ENCODE data around the gene SLC25A30. TPM values are rescaled to one million over a fixed set of nuclear protein-coding genes. Genes with fewer than 3 reads are reported as not detected.

SLC25A30 gene
- total RNA-seq, 1 donor from 2014 or later, result 13.4 TPM

GRCh38 chr13:45401314-45401713, 16.9 kb downstream of the SLC25A30 start:
- no peaks in the 10 kb centered on the region for H3K9me3 Mint-ChIP-seq (ENCODE audit: low read depth)
- H3K4me1 Mint-ChIP-seq (ENCODE audit: low read depth), result no peaks in the 10 kb centered on the region
- no peak overlapping the region for H3K27ac Mint-ChIP-seq (ENCODE audit: unreplicated experiment)
- no peaks in the 10 kb centered on the region for H3K27me3 Mint-ChIP-seq (ENCODE audit: low read depth)
- TF ChIP-seq CTCF (IDR thresholded peaks at IDR 0.05), result no peak
- DNase-seq (ENCODE audit: low spot score), result no peak
- peaks cover 26% of the 10 kb centered on the region for H3K36me3 Mint-ChIP-seq (ENCODE audit: low read depth)
- H3K4me3 Mint-ChIP-seq (ENCODE audit: unreplicated experiment), result no peak overlapping the region

GRCh38 chr13:45398877-45399276, 19.3 kb downstream of the SLC25A30 start:
- Mint-ChIP-seq H3K27ac (ENCODE audit: unreplicated experiment) (no peak overlapping the region), H3K4me1 (ENCODE audit: low read depth) (peaks cover under 1% of the 10 kb centered on the region), H3K36me3 (ENCODE audit: low read depth) (peaks cover 18% of the 10 kb centered on the region), H3K9me3 (ENCODE audit: low read depth) (no peaks in the 10 kb centered on the region), H3K4me3 (ENCODE audit: unreplicated experiment) (no peak overlapping the region), H3K27me3 (ENCODE audit: low read depth) (no peaks in the 10 kb centered on the region)
- no peak for TF ChIP-seq CTCF (IDR thresholded peaks at IDR 0.05)
- DNase-seq (ENCODE audit: low spot score), result no peak

- DNase-seq (ENCODE audit: low spot score), result no peak
- no peak for TF ChIP-seq CTCF (IDR thresholded peaks at IDR 0.05)
- Mint-ChIP-seq H3K27ac (ENCODE audit: unreplicated experiment) (no peak overlapping the region), H3K27me3 (ENCODE audit: low read depth) (no peaks in the 10 kb centered on the region), H3K9me3 (ENCODE audit: low read depth) (no peaks in the 10 kb centered on the region), H3K4me1 (ENCODE audit: low read depth) (peaks cover 3% of the 10 kb centered on the region), H3K4me3 (ENCODE audit: unreplicated experiment) (no peak overlapping the region), H3K36me3 (ENCODE audit: low read depth) (peaks cover 14% of the 10 kb centered on the region)
Observed at GRCh38 chr13:45396533-45397095, 21.6 kb downstream of the SLC25A30 start.

GRCh38 chr13:45393941-45394570, 24.1 kb downstream of the SLC25A30 start:
- no peak overlapping the region for H3K27ac Mint-ChIP-seq (ENCODE audit: unreplicated experiment)
- peaks cover 17% of the 10 kb centered on the region for H3K36me3 Mint-ChIP-seq (ENCODE audit: low read depth)
- H3K4me3 Mint-ChIP-seq (ENCODE audit: unreplicated experiment), result no peak overlapping the region
- H3K4me1 Mint-ChIP-seq (ENCODE audit: low read depth), result peaks cover 3% of the 10 kb centered on the region
- H3K9me3 Mint-ChIP-seq (ENCODE audit: low read depth), result no peaks in the 10 kb centered on the region
- H3K27me3 Mint-ChIP-seq (ENCODE audit: low read depth), result no peaks in the 10 kb centered on the region
- peak; percentile 85 for TF ChIP-seq CTCF (IDR thresholded peaks at IDR 0.05)
- DNase-seq (ENCODE audit: low spot score), result no peak

- Mint-ChIP-seq H3K27me3 (ENCODE audit: low read depth) (no peaks in the 10 kb centered on the region), H3K4me1 (ENCODE audit: low read depth) (peaks cover 3% of the 10 kb centered on the region), H3K36me3 (ENCODE audit: low read depth) (peaks cover 14% of the 10 kb centered on the region), H3K9me3 (ENCODE audit: low read depth) (no peaks in the 10 kb centered on the region), H3K27ac (ENCODE audit: unreplicated experiment) (peak overlapping the region; percentile 2), H3K4me3 (ENCODE audit: unreplicated experiment) (no peak overlapping the region)
- DNase-seq (ENCODE audit: low spot score), result no peak
- no peak for TF ChIP-seq CTCF (IDR thresholded peaks at IDR 0.05)
Observed at GRCh38 chr13:45392811-45393210, 25.4 kb downstream of the SLC25A30 start.
